Sigmoid colon (tissue), 4 donors: ENCODE data around the gene ATP5F1E.

Experiments used
- CTCF ChIP-seq, 4 experiments: fragments of 450-650 bp in 3 of 4; fragments of 200-600 bp in 1 of 4; IDR thresholded peaks; one replicate each; pipeline ENCODE4 v1.5.1; 2016 to 2019; ENCODE audit warnings: antibody characterized with exemption in 4 of 4, mild to moderate bottlenecking in 3 of 4, moderate library complexity in 2 of 4
- EP300 ChIP-seq, 4 donors: sonication (generic); formaldehyde crosslinking; IDR thresholded peaks; one replicate each; pipeline ENCODE4 v1.6.1; 2017; ENCODE audit warnings: antibody characterized with exemption in 4 of 4
- POLR2A ChIP-seq, 2 donors: fragments of 450-650 bp; IDR thresholded peaks; one replicate each; pipeline ENCODE4 v1.6.1; 2016; ENCODE audit warnings: antibody characterized with exemption in 2 of 2, mild to moderate bottlenecking in 2 of 2, moderate library complexity in 2 of 2
- POLR2AphosphoS5 ChIP-seq, 4 donors: sonication (generic); formaldehyde crosslinking; IDR thresholded peaks; one replicate each; pipeline ENCODE4 v1.6.1; 2017; ENCODE audit warnings: antibody characterized with exemption in 4 of 4

- no peak for TF ChIP-seq CTCF (IDR thresholded peaks at IDR 0.05)
- TF ChIP-seq POLR2A (IDR thresholded peaks at IDR 0.05) = no peak
- no peak for TF ChIP-seq EP300 (IDR thresholded peaks at IDR 0.05)
- TF ChIP-seq POLR2AphosphoS5 (IDR thresholded peaks at IDR 0.05) = no peak
Observed at GRCh38 chr20:59015411-59015810, 16.7 kb downstream of the ATP5F1E start.
